Loucy (cell line): ENCODE measurements around the gene CDK8.

Source experiments
- CTCF ChIP-seq: fragments of 200-600 bp; sonication (generic); conservative IDR thresholded peaks from 2 replicates; pipeline ENCODE4 v1.5.1; 2014; ENCODE audit warnings: mild to moderate bottlenecking, antibody characterized with exemption, low read length
- EZH2phosphoT487 ChIP-seq: fragments of 200-600 bp; IDR thresholded peaks from 2 replicates; pipeline ENCODE4 v1.6.1; 2018; ENCODE audit warnings: antibody characterized with exemption, mild to moderate bottlenecking, moderate library complexity, borderline replicate concordance

GRCh38 chr13:26221399-26221720 is 32.6 kb upstream of the CDK8 start:
- no peak for TF ChIP-seq CTCF
- TF ChIP-seq EZH2phosphoT487 = no peak
